ENCODE data around the gene EFCAB6. TPM values are rescaled to one million over a fixed set of nuclear protein-coding genes. Genes with fewer than 3 reads are reported as not detected.

EFCAB6 gene
- total and polyA plus RNA-seq, 2 of the 13 experiments (the other 11 are each of a cell fraction or from before 2014, with no cell fraction given), result not detected

DNA sequence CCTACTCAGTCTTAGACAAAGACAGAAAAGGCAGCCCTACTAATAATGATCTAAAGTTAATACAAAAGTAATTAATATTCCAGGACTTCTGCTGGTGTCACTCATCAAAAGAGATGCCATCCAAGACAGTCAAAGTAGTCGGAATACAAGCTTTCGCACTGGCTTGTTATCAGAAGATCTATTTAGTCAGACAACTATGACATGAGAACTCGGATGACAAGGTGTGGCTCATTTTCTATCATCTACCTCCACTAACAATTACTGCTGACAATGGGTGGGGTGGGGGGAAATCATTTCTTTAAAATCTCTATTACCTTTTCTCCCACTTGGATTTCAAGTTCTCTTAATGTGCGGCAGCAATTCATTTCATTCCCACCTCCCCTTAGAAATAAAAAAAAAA is 56.7 kb downstream of the EFCAB6 start:
- no peak overlapping the region for H3K4me3 ChIP-seq (replicated peaks in 1 of 3; ENCODE audit: insufficient read depth in 1 of 3, low read depth in 2 of 3, low read length in 3 of 3)
- H3K4me2 ChIP-seq (ENCODE audit: low read depth, low read length), result no peak overlapping the region
- no peak overlapping the region for H3K9ac ChIP-seq (ENCODE audit: insufficient read depth, low read depth, low read length)
- intact Hi-C loops (cut with micrococcal nuclease; ENCODE audit: unreplicated experiment), result no loop called here
- ChIA-PET CTCF (ENCODE audit: low intra/inter-chr PET ratio, low total read pairs) (no interaction called here), POLR2A (no interaction called here)
- BruUV-seq (replicated peaks), result no TSS peak
- no peak for TF ChIP-seq ZNF460 (CRISPR knock-in tag; IDR thresholded peaks at IDR 0.05; ENCODE audit: borderline replicate concordance)
- TF ChIP-seq, protein P1, sequence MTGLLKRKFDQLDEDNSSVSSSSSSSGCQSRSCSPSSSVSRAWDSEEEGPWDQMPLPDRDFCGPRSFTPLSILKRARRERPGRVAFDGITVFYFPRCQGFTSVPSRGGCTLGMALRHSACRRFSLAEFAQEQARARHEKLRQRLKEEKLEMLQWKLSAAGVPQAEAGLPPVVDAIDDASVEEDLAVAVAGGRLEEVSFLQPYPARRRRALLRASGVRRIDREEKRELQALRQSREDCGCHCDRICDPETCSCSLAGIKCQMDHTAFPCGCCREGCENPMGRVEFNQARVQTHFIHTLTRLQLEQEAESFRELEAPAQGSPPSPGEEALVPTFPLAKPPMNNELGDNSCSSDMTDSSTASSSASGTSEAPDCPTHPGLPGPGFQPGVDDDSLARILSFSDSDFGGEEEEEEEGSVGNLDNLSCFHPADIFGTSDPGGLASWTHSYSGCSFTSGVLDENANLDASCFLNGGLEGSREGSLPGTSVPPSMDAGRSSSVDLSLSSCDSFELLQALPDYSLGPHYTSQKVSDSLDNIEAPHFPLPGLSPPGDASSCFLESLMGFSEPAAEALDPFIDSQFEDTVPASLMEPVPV (CRISPR knock-in tag; IDR thresholded peaks at IDR 0.05), result no peak
- TF ChIP-seq FOXC1 (CRISPR knock-in tag; IDR thresholded peaks at IDR 0.05; ENCODE audit: borderline replicate concordance), result no peak
- no peak for TF ChIP-seq CAMTA2 (CRISPR knock-in tag; IDR thresholded peaks at IDR 0.05; ENCODE audit: borderline replicate concordance)
- no peak for TF ChIP-seq ZNF24 (IDR thresholded peaks at IDR 0.05)
- no peak for TF ChIP-seq ATF7 (IDR thresholded peaks at IDR 0.05)
- no peak for TF ChIP-seq ATF7 (CRISPR knock-in tag; IDR thresholded peaks at IDR 0.05)
- no peak for TF ChIP-seq NR2F1 (CRISPR knock-in tag; IDR thresholded peaks at IDR 0.05)
- peaks cover 0 to 19% of the 10 kb centered on the region in 2 experiments; a peak in 3 of 5 replicates for H3K27me3 ChIP-seq (ENCODE audit: control insufficient read depth in 1 of 2, insufficient read depth in 2 of 2, low read length in 2 of 2)
- H2AFZ ChIP-seq (ENCODE audit: low read length), result no peak overlapping the region
- H3K79me2 ChIP-seq (ENCODE audit: insufficient read depth, low read length), result no peaks in the 10 kb centered on the region
- FAIRE-seq (no peak), ATAC-seq (no peak), DNase-seq (ENCODE audit: low spot score) (no peak)
- in situ Hi-C loops (cut with HindIII; ENCODE audit: extremely low pct_ligation_motif_present, low pct_unique_long_range_greater_than_20kb), result no loop called here
- no peaks in the 10 kb centered on the region for H3K9me3 ChIP-seq (ENCODE audit: low read length)
- no peaks in the 10 kb centered on the region for H3K4me1 ChIP-seq (ENCODE audit: insufficient read depth, low read length)
- H3K36me3 ChIP-seq (replicated peaks in 1 of 2; ENCODE audit: control insufficient read depth in 1 of 2, insufficient read depth in 2 of 2, low read length in 2 of 2), result no peaks in the 10 kb centered on the region
- 51% methylated on average over 4 of the region's 4 CpGs for whole genome bisulfite sequencing (ENCODE audit: low lambda C conversion rate)
- H3K27ac ChIP-seq (ENCODE audit: extremely low read length, insufficient read depth, low read length), result no peak overlapping the region
- H4K20me1 ChIP-seq (ENCODE audit: insufficient read depth, low read length), result no peaks in the 10 kb centered on the region

DNA sequence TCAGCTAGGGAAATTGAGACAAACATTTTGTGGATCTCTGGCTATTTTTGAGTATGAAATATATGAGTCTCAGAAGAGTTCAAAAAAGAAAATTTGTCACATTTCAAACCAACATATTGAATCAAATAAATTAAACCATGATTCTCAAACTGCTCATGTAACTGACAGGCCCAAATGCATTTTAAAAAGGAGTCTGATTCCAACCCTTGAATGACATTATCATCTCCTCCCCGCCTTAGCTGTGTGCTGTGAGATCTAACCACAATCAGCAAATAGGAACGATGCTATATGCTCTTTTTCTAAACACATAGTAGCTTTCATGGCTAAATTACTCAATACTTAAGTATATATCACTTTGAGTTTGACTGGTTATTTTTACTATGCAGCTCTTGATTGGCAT is 57.1 kb downstream of the EFCAB6 start:
- no TSS peak for BruUV-seq (replicated peaks)
- H3K27me3 ChIP-seq (ENCODE audit: control insufficient read depth in 1 of 2, insufficient read depth in 2 of 2, low read length in 2 of 2), result peaks cover 0 to 16% of the 10 kb centered on the region in 2 experiments; a peak in 3 of 5 replicates
- H3K9ac ChIP-seq (ENCODE audit: insufficient read depth, low read depth, low read length), result no peak overlapping the region
- no peaks in the 10 kb centered on the region for H4K20me1 ChIP-seq (ENCODE audit: insufficient read depth, low read length)
- no peaks in the 10 kb centered on the region for H3K9me3 ChIP-seq (ENCODE audit: low read length)
- TF ChIP-seq MEIS1 (CRISPR knock-in tag; IDR thresholded peaks at IDR 0.05; ENCODE audit: borderline replicate concordance) (no peak), PHF8 (CRISPR knock-in tag; IDR thresholded peaks at IDR 0.05) (no peak), ZNF367 (CRISPR knock-in tag; IDR thresholded peaks at IDR 0.05; ENCODE audit: borderline replicate concordance) (no peak)
- TF ChIP-seq, protein P2, sequence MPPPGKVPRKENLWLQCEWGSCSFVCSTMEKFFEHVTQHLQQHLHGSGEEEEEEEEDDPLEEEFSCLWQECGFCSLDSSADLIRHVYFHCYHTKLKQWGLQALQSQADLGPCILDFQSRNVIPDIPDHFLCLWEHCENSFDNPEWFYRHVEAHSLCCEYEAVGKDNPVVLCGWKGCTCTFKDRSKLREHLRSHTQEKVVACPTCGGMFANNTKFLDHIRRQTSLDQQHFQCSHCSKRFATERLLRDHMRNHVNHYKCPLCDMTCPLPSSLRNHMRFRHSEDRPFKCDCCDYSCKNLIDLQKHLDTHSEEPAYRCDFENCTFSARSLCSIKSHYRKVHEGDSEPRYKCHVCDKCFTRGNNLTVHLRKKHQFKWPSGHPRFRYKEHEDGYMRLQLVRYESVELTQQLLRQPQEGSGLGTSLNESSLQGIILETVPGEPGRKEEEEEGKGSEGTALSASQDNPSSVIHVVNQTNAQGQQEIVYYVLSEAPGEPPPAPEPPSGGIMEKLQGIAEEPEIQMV (CRISPR knock-in tag; IDR thresholded peaks at IDR 0.05; ENCODE audit: low read depth), result no peak
- POLR2A ChIA-PET, result no interaction called here
- no peak overlapping the region for H3K4me3 ChIP-seq (replicated peaks in 1 of 3; ENCODE audit: insufficient read depth in 1 of 3, low read depth in 2 of 3, low read length in 3 of 3)
- CTCF ChIA-PET (ENCODE audit: low intra/inter-chr PET ratio, low total read pairs), result no interaction called here
- in situ Hi-C loops (cut with HindIII; ENCODE audit: extremely low pct_ligation_motif_present, low pct_unique_long_range_greater_than_20kb) (no loop called here), intact Hi-C loops (cut with micrococcal nuclease; ENCODE audit: unreplicated experiment) (no loop called here)
- no peaks in the 10 kb centered on the region for H3K79me2 ChIP-seq (ENCODE audit: insufficient read depth, low read length)
- FAIRE-seq, result no peak
- ATAC-seq, result no peak
- WGBS (ENCODE audit: low lambda C conversion rate), result 4% methylated on average over 2 of the region's 2 CpGs
- H3K27ac ChIP-seq (ENCODE audit: extremely low read length, insufficient read depth, low read length), result no peak overlapping the region
- no peak for DNase-seq (ENCODE audit: low spot score)
- H3K36me3 ChIP-seq (replicated peaks in 1 of 2; ENCODE audit: control insufficient read depth in 1 of 2, insufficient read depth in 2 of 2, low read length in 2 of 2), result no peaks in the 10 kb centered on the region
- no peaks in the 10 kb centered on the region for H3K4me1 ChIP-seq (ENCODE audit: insufficient read depth, low read length)
- H3K4me2 ChIP-seq (ENCODE audit: low read depth, low read length), result no peak overlapping the region
- H2AFZ ChIP-seq (ENCODE audit: low read length), result no peak overlapping the region

All from HepG2 (cell line).